Liver (tissue), 9 donors: ENCODE results near the gene RUNX1. TPM values are rescaled to one million over a fixed set of nuclear protein-coding genes. Genes with fewer than 3 reads are reported as not detected.

ENCODE experiments used
- DNase-seq: peaks from one replicate; pipeline ENCODE4 v3.0.0-alpha.2; 2017; ENCODE audit warnings: low spot score
- H3K27ac ChIP-seq, 2 donors: one replicate each; pipeline ENCODE4 v1.7.0; 2013; ENCODE audit warnings: inconsistent platforms in 2 of 2, low read length in 2 of 2, control low read depth in 1 of 2, low read depth in 1 of 2, mild to moderate bottlenecking in 1 of 2
- H3K27me3 ChIP-seq, 4 donors: one replicate each; pipeline versions ENCODE4 v1.6.1 to v1.7.0; 2013; ENCODE audit warnings: low read length in 3 of 4, inconsistent platforms in 1 of 4, mild to moderate bottlenecking in 1 of 4, moderate library complexity in 1 of 4; ENCODE audit not compliant: control insufficient read depth in 4 of 4, insufficient read depth in 4 of 4
- H3K36me3 ChIP-seq, 4 donors: one replicate each; pipeline versions ENCODE4 v1.6.1 to v1.7.0; 2013; ENCODE audit warnings: low read length in 3 of 4, mild to moderate bottlenecking in 3 of 4, low read depth in 1 of 4, moderate library complexity in 1 of 4; ENCODE audit not compliant: control insufficient read depth in 4 of 4, insufficient read depth in 3 of 4
- H3K4me1 ChIP-seq, 4 donors: one replicate each; pipeline versions ENCODE4 v1.6.1 to v1.7.0; 2013; ENCODE audit warnings: low read length in 3 of 4, mild to moderate bottlenecking in 3 of 4, moderate library complexity in 1 of 4; ENCODE audit not compliant: control insufficient read depth in 4 of 4, insufficient read depth in 4 of 4
- H3K4me3 ChIP-seq, 3 donors: one replicate each; pipeline versions ENCODE4 v1.6.1 to v1.7.0; 2013; ENCODE audit warnings: low read length in 3 of 3, control low read depth in 1 of 3, low read depth in 1 of 3, mild to moderate bottlenecking in 1 of 3
- H3K9ac ChIP-seq, 2 donors: one replicate each; pipeline ENCODE4 v1.7.0; 2013; ENCODE audit warnings: low read length in 2 of 2, mild to moderate bottlenecking in 2 of 2, moderate library complexity in 2 of 2, control low read depth in 1 of 2, low read depth in 1 of 2
- H3K9me3 ChIP-seq, 4 donors: one replicate each; pipeline versions ENCODE4 v1.6.1 to v1.7.0; 2013; ENCODE audit warnings: low read length in 3 of 4; ENCODE audit not compliant: control insufficient read depth in 4 of 4
- ATF3 ChIP-seq: IDR thresholded peaks from 2 replicates; pipeline ENCODE4 v1.6.1; 2016; ENCODE audit warnings: antibody characterized with exemption
- CTCF ChIP-seq: fragments of 150-350 bp; IDR thresholded peaks from 2 replicates; pipeline ENCODE4 v1.5.1; 2017; ENCODE audit warnings: improper control_type of control experiment, low read depth, low read length; ENCODE audit not compliant: missing input control
- FOXA1 ChIP-seq: IDR thresholded peaks from 2 replicates; pipeline ENCODE4 v1.6.1; 2016; ENCODE audit warnings: antibody characterized with exemption
- FOXA2 ChIP-seq: IDR thresholded peaks from 2 replicates; pipeline ENCODE4 v1.6.1; 2016; ENCODE audit warnings: antibody characterized with exemption
- GABPA ChIP-seq, 2 donors: IDR thresholded peaks in 1 of 2; conservative IDR thresholded peaks in 1 of 2; 2 replicates each; pipeline ENCODE4 v1.6.1; 2016; ENCODE audit warnings: antibody characterized with exemption in 2 of 2, mild to moderate bottlenecking in 1 of 2, moderate library complexity in 1 of 2
- HNF4A ChIP-seq, 2 donors: conservative IDR thresholded peaks; 2 replicates each; pipeline ENCODE4 v1.6.1; 2016; ENCODE audit warnings: antibody characterized with exemption in 2 of 2, mild to moderate bottlenecking in 2 of 2
- HNF4G ChIP-seq: IDR thresholded peaks from 2 replicates; pipeline ENCODE4 v1.6.1; 2016; ENCODE audit warnings: antibody characterized with exemption
- MAX ChIP-seq: IDR thresholded peaks from 2 replicates; pipeline ENCODE4 v1.6.1; 2016; ENCODE audit warnings: antibody characterized with exemption
- RAD21 ChIP-seq, 2 donors: IDR thresholded peaks; 2 replicates each; pipeline ENCODE4 v1.6.1; 2016; ENCODE audit warnings: antibody characterized with exemption in 2 of 2, mild to moderate bottlenecking in 2 of 2
- REST ChIP-seq: IDR thresholded peaks from 2 replicates; pipeline ENCODE4 v1.6.1; 2016; ENCODE audit warnings: antibody characterized with exemption, mild to moderate bottlenecking
- RXRA ChIP-seq, 2 donors: IDR thresholded peaks; 2 replicates each; pipeline ENCODE4 v1.6.1; 2017 to 2018; ENCODE audit warnings: antibody characterized with exemption in 2 of 2, mild to moderate bottlenecking in 1 of 2
- SP1 ChIP-seq: IDR thresholded peaks from 2 replicates; pipeline ENCODE4 v1.6.1; 2018; ENCODE audit warnings: antibody characterized with exemption, mild to moderate bottlenecking
- TAF1 ChIP-seq: conservative IDR thresholded peaks from 2 replicates; pipeline ENCODE4 v1.6.1; 2016; ENCODE audit warnings: antibody characterized with exemption, mild to moderate bottlenecking
- YY1 ChIP-seq: IDR thresholded peaks from 2 replicates; pipeline ENCODE4 v1.6.1; 2016; ENCODE audit warnings: antibody characterized with exemption, mild to moderate bottlenecking
- WGBS: extraction: QIAGEN DNeasy Blood & Tissue Kit; methylation state at CpG from one replicate; pipeline ENCODE4 v1.1.7; 2013; 5-methylcytosine and 5-hydroxymethylcytosine counted together
- polyA plus RNA-seq, 2 donors: library from polyadenylated mRNA; stranded (reverse) in 1 of 2; unstranded in 1 of 2; fragments of 200-250 nt in 1 of 2; fragments of >200 nt in 1 of 2; fragmentation: Nextera tagmentation in 1 of 2; extraction: Ambion mirVana in 1 of 2; gene quantifications; one replicate each; pipeline versions ENCODE4 v1.2.1 to v1.2.3, GENCODE V29; 2013 to 2015
- total RNA-seq, 2 donors: library from RNA; depleted of rRNA; stranded (reverse); fragments of >200 nt; gene quantifications; one replicate each; pipeline ENCODE4 v1.2.3, GENCODE V29; 2014
- donor health status: healthy.
- donor health status: healthy.
- donor health status: healthy.
- donor health status: healthy.
- donor health status: healthy.

The RUNX1 gene
- total and polyA plus RNA-seq, 4 donors: 0.98 to 7.2 (median 3.1) TPM

GRCh38 chr21:34936371-34936789 is 112.7 kb downstream of the RUNX1 start:
- Histone ChIP-seq H3K4me3 (no peak overlapping the region), H3K36me3 (no peaks in the 10 kb centered on the region), H3K9me3 (no peaks in the 10 kb centered on the region), H3K4me1 (no peaks in the 10 kb centered on the region), H3K27me3 (peaks cover 0 to 4% (median 0%) of the 10 kb centered on the region in 4 donors), H3K9ac (no peak overlapping the region), H3K27ac (no peak overlapping the region)
- 74% methylated on average over 11 of the region's 11 CpGs for WGBS
- DNase-seq: no peak
- TF ChIP-seq CTCF (no peak), RAD21 (IDR thresholded peaks at IDR 0.05) (no peak), HNF4A (conservative IDR thresholded peaks at IDR 0.05) (no peak), RXRA (IDR thresholded peaks at IDR 0.05) (no peak), ATF3 (no peak), SP1 (no peak), REST (no peak), HNF4G (no peak), GABPA (IDR thresholded peaks at IDR 0.05 in 1 of 2, conservative IDR thresholded peaks at IDR 0.05 in 1 of 2) (no peak)

GRCh38 chr21:34935898-34936297 is 113.2 kb downstream of the RUNX1 start:
- no peak for DNase-seq
- Histone ChIP-seq H3K27me3 (peaks cover 0 to 4% (median 0%) of the 10 kb centered on the region in 4 donors), H3K9me3 (no peaks in the 10 kb centered on the region), H3K36me3 (no peaks in the 10 kb centered on the region), H3K4me1 (no peaks in the 10 kb centered on the region), H3K9ac (no peak overlapping the region), H3K4me3 (no peak overlapping the region), H3K27ac (no peak overlapping the region)
- TF ChIP-seq FOXA2: no peak
- no peak for TF ChIP-seq TAF1
- TF ChIP-seq HNF4A (conservative IDR thresholded peaks at IDR 0.05): no peak
- no peak for TF ChIP-seq SP1
- TF ChIP-seq REST: no peak
- TF ChIP-seq FOXA1: no peak
- TF ChIP-seq HNF4G: no peak
- no peak for TF ChIP-seq YY1
- TF ChIP-seq MAX: no peak
- TF ChIP-seq RXRA (IDR thresholded peaks at IDR 0.05): no peak
- TF ChIP-seq CTCF: no peak
- 78% methylated on average over 4 of the region's 4 CpGs for WGBS
